ENCODE measurements around the gene DEF6. TPM values are rescaled to one million over a fixed set of nuclear protein-coding genes. Genes with fewer than 3 reads are reported as not detected.

The DEF6 gene
- total RNA-seq, 1 donor from 2014 or later: 5.9 TPM

GRCh38 chr6:35366204-35366596 lies 68.6 kb downstream of the DEF6 start:
- H3K9me3 Mint-ChIP-seq (ENCODE audit: low read depth): peaks cover 3% of the 10 kb centered on the region
- TF ChIP-seq CTCF (IDR thresholded peaks at IDR 0.05; ENCODE audit: unreplicated experiment): no peak
- H3K27me3 Mint-ChIP-seq: no peaks in the 10 kb centered on the region
- H3K27ac Mint-ChIP-seq: peak overlapping the region; percentile 21
- H3K4me3 Mint-ChIP-seq (ENCODE audit: low read depth): no peak overlapping the region
- peaks cover 4% of the 10 kb centered on the region for H3K36me3 Mint-ChIP-seq (ENCODE audit: insufficient read depth)
- no peak for DNase-seq (ENCODE audit: low spot score, unreplicated experiment)
- H3K4me1 Mint-ChIP-seq (ENCODE audit: low read depth): no peaks in the 10 kb centered on the region

- TF ChIP-seq CTCF (IDR thresholded peaks at IDR 0.05; ENCODE audit: unreplicated experiment): no peak
- Mint-ChIP-seq H3K4me3 (ENCODE audit: low read depth) (no peak overlapping the region), H3K36me3 (ENCODE audit: insufficient read depth) (peaks cover 4% of the 10 kb centered on the region), H3K27me3 (no peaks in the 10 kb centered on the region), H3K9me3 (ENCODE audit: low read depth) (peaks cover 3% of the 10 kb centered on the region), H3K4me1 (ENCODE audit: low read depth) (peaks cover 3% of the 10 kb centered on the region), H3K27ac (no peak overlapping the region)
- no peak for DNase-seq (ENCODE audit: low spot score, unreplicated experiment)
Observed at GRCh38 chr6:35367646-35368037, 70.0 kb downstream of the DEF6 start.

GRCh38 chr6:35368038-35368887 lies 70.6 kb downstream of the DEF6 start:
- no peak for TF ChIP-seq CTCF (IDR thresholded peaks at IDR 0.05; ENCODE audit: unreplicated experiment)
- peaks cover 3% of the 10 kb centered on the region for H3K9me3 Mint-ChIP-seq (ENCODE audit: low read depth)
- H3K36me3 Mint-ChIP-seq (ENCODE audit: insufficient read depth): peaks cover 4% of the 10 kb centered on the region
- DNase-seq (ENCODE audit: low spot score, unreplicated experiment): no peak
- no peak overlapping the region for H3K27ac Mint-ChIP-seq
- no peak overlapping the region for H3K4me3 Mint-ChIP-seq (ENCODE audit: low read depth)
- peaks cover 3% of the 10 kb centered on the region for H3K4me1 Mint-ChIP-seq (ENCODE audit: low read depth)
- H3K27me3 Mint-ChIP-seq: no peaks in the 10 kb centered on the region

- no peak for DNase-seq (ENCODE audit: low spot score, unreplicated experiment)
- Mint-ChIP-seq H3K27ac (no peak overlapping the region), H3K9me3 (ENCODE audit: low read depth) (peaks cover 3% of the 10 kb centered on the region), H3K27me3 (no peaks in the 10 kb centered on the region), H3K36me3 (ENCODE audit: insufficient read depth) (peaks cover 5% of the 10 kb centered on the region), H3K4me1 (ENCODE audit: low read depth) (peaks cover 3% of the 10 kb centered on the region), H3K4me3 (ENCODE audit: low read depth) (no peak overlapping the region)
- no peak for TF ChIP-seq CTCF (IDR thresholded peaks at IDR 0.05; ENCODE audit: unreplicated experiment)
Observed at GRCh38 chr6:35370124-35370741, 72.6 kb downstream of the DEF6 start.

GRCh38 chr6:35370785-35371493 lies 73.3 kb downstream of the DEF6 start:
- Mint-ChIP-seq H3K9me3 (ENCODE audit: low read depth) (peaks cover 3% of the 10 kb centered on the region), H3K36me3 (ENCODE audit: insufficient read depth) (peaks cover 5% of the 10 kb centered on the region), H3K4me3 (ENCODE audit: low read depth) (no peak overlapping the region), H3K4me1 (ENCODE audit: low read depth) (peaks cover 3% of the 10 kb centered on the region), H3K27ac (no peak overlapping the region), H3K27me3 (no peaks in the 10 kb centered on the region)
- no peak for TF ChIP-seq CTCF (IDR thresholded peaks at IDR 0.05; ENCODE audit: unreplicated experiment)
- no peak for DNase-seq (ENCODE audit: low spot score, unreplicated experiment)

All from progenitor cell of endocrine pancreas (in vitro differentiated cells).